ENCODE results near the gene FAM222A. TPM values are rescaled to one million over a fixed set of nuclear protein-coding genes. Genes with fewer than 3 reads are reported as not detected.

FAM222A gene
- polyA plus RNA-seq, 1 donor (not counting 4 experiments of a cell fraction or from before 2014, with no cell fraction given) = 0.05 TPM

DNA sequence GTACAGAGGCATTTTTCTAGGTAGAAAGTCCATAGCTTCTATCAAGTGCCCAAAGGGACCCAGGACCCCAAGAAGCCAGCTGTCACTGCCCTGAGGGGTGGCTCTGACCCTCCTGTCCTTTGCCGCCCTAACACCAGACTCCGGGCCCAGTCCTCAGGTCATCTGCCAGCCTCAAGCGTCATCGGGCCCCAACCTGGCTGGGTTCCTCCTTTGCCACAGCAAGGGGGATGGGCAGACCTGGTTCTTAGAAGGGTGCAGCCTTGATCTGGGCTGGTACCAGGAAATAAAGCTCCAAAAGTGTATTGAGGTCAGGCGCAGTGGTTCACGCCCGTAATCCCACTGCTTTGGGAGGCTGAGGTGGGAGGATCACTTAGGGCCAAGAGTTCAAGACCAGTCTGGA lies 27.1 kb upstream of the FAM222A start:
- no peaks in the 10 kb centered on the region for H3K9me1 ChIP-seq (ENCODE audit: control insufficient read depth, extremely low read depth, insufficient read depth, low read length)
- no peaks in the 10 kb centered on the region for H3K36me3 ChIP-seq (ENCODE audit: control insufficient read depth in 2 of 2, extremely low read depth in 1 of 2, insufficient read depth in 2 of 2, low read length in 2 of 2)
- H2AFZ ChIP-seq (ENCODE audit: control insufficient read depth, low read length) = no peak overlapping the region
- H3K9me3 ChIP-seq (ENCODE audit: control insufficient read depth, low read depth, low read length) = no peaks in the 10 kb centered on the region
- no peaks in the 10 kb centered on the region for H3K79me2 ChIP-seq (ENCODE audit: control insufficient read depth, insufficient read depth, low read length)
- H3K27ac ChIP-seq (ENCODE audit: control insufficient read depth, insufficient read depth, low read length) = no peak overlapping the region
- dilution Hi-C loops (cut with MboI; ENCODE audit: extremely low pct_ligation_motif_present, low sequenced_read_pairs) = no loop called here
- no peak for TF ChIP-seq CTCF (optimal IDR thresholded peaks at IDR 0.05 in 1 of 3, IDR thresholded peaks at IDR 0.05 in 1 of 3, conservative IDR thresholded peaks at IDR 0.05 in 1 of 3; ENCODE audit: extremely low read depth in 1 of 3, insufficient read depth in 2 of 3, low read length in 3 of 3)
- TF ChIP-seq EZH2 (IDR thresholded peaks at IDR 0.05; ENCODE audit: low read length) = no peak
- no peaks in the 10 kb centered on the region for H3K4me1 ChIP-seq (ENCODE audit: control insufficient read depth, extremely low read depth, insufficient read depth, low read length)
- no peaks in the 10 kb centered on the region for H4K20me1 ChIP-seq (ENCODE audit: control insufficient read depth, extremely low read depth, insufficient read depth, low read length)
- no peak overlapping the region for H3K4me2 ChIP-seq (ENCODE audit: control insufficient read depth, extremely low read depth, insufficient read depth, low read depth, low read length)
- DNase-seq (ENCODE audit: low read depth, low spot score) (no peak), FAIRE-seq (no peak)
- no peaks in the 10 kb centered on the region for H3K27me3 ChIP-seq (ENCODE audit: control insufficient read depth, extremely low read depth, insufficient read depth, low read length)
- no peak overlapping the region for H3K4me3 ChIP-seq (ENCODE audit: control insufficient read depth in 2 of 3, extremely low read depth in 1 of 3, insufficient read depth in 2 of 3, low read depth in 1 of 3, low read length in 3 of 3)
- H3K9ac ChIP-seq (ENCODE audit: control insufficient read depth, extremely low read depth, insufficient read depth, low read length) = no peak overlapping the region

DNA sequence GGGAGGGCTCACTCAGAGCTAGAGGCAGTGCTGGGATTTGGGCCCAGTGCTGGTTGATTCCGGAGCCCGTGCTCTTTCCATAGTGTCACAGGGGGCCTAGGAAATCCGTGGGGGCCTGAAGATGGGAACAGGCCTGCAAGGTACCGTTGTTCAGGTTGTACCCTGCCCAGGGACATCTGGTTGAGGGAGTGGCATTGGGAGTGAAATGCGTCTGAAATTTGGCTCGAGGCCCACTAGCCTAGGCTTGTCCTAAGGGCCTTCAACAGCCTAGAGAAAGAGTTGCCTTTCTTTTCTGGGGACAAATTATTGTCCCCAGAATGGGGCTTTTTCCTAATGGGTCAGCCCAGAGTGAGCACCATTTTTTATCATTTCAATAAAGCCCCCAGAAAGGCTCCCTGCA lies 26.4 kb upstream of the FAM222A start:
- no peak for DNase-seq (ENCODE audit: low read depth, low spot score)

More for the DNA sequence above, 26.4 kb upstream of the FAM222A start:
- Histone ChIP-seq H3K4me3 (ENCODE audit: control insufficient read depth in 2 of 3, extremely low read depth in 1 of 3, insufficient read depth in 2 of 3, low read depth in 1 of 3, low read length in 3 of 3) (no peak overlapping the region), H3K79me2 (ENCODE audit: control insufficient read depth, insufficient read depth, low read length) (no peaks in the 10 kb centered on the region), H3K9me3 (ENCODE audit: control insufficient read depth, low read depth, low read length) (no peaks in the 10 kb centered on the region), H3K27ac (ENCODE audit: control insufficient read depth, insufficient read depth, low read length) (no peak overlapping the region), H3K27me3 (ENCODE audit: control insufficient read depth, extremely low read depth, insufficient read depth, low read length) (peaks cover 3% of the 10 kb centered on the region), H2AFZ (ENCODE audit: control insufficient read depth, low read length) (no peak overlapping the region), H3K9me1 (ENCODE audit: control insufficient read depth, extremely low read depth, insufficient read depth, low read length) (no peaks in the 10 kb centered on the region), H3K4me2 (ENCODE audit: control insufficient read depth, extremely low read depth, insufficient read depth, low read depth, low read length) (no peak overlapping the region), H4K20me1 (ENCODE audit: control insufficient read depth, extremely low read depth, insufficient read depth, low read length) (no peaks in the 10 kb centered on the region), H3K9ac (ENCODE audit: control insufficient read depth, extremely low read depth, insufficient read depth, low read length) (no peak overlapping the region), H3K36me3 (ENCODE audit: control insufficient read depth in 2 of 2, extremely low read depth in 1 of 2, insufficient read depth in 2 of 2, low read length in 2 of 2) (no peaks in the 10 kb centered on the region), H3K4me1 (ENCODE audit: control insufficient read depth, extremely low read depth, insufficient read depth, low read length) (no peaks in the 10 kb centered on the region)
- FAIRE-seq = no peak
- no peak for TF ChIP-seq EZH2 (IDR thresholded peaks at IDR 0.05; ENCODE audit: low read length)
- no peak for TF ChIP-seq CTCF (optimal IDR thresholded peaks at IDR 0.05 in 1 of 3, IDR thresholded peaks at IDR 0.05 in 1 of 3, conservative IDR thresholded peaks at IDR 0.05 in 1 of 3; ENCODE audit: extremely low read depth in 1 of 3, insufficient read depth in 2 of 3, low read length in 3 of 3)
- dilution Hi-C loops (cut with MboI; ENCODE audit: extremely low pct_ligation_motif_present, low sequenced_read_pairs) = no loop called here

Data from keratinocyte (primary cell).